Nephron (organoid): ENCODE results near the gene TNS1.

Experiments
- H3K27ac Mint-ChIP-seq, 3 experiments: 2 replicates each; pipeline ENCODE4 v1.8.0; 2020; ENCODE audit warnings: mixed read lengths in 3 of 3, mild to moderate bottlenecking in 2 of 3, moderate library complexity in 1 of 3
- H3K27me3 Mint-ChIP-seq: 2 replicates; pipeline ENCODE4 v1.8.0; 2021; ENCODE audit warnings: low read depth, mild to moderate bottlenecking, moderate library complexity, mixed read lengths
- H3K36me3 Mint-ChIP-seq: 2 replicates; pipeline ENCODE4 v1.8.0; 2020; ENCODE audit warnings: low read depth, mixed read lengths
- H3K4me1 Mint-ChIP-seq: 2 replicates; pipeline ENCODE4 v1.8.0; 2020; ENCODE audit warnings: mixed read lengths
- H3K4me3 Mint-ChIP-seq, 3 experiments: 2 replicates each; pipeline ENCODE4 v1.8.0; 2020; ENCODE audit warnings: mild to moderate bottlenecking in 3 of 3, mixed read lengths in 3 of 3, moderate library complexity in 2 of 3
- H3K9me3 Mint-ChIP-seq: 2 replicates; pipeline ENCODE4 v1.8.0; 2020; ENCODE audit warnings: mixed read lengths
- TF ChIP-seq, protein P1 (sequence below), 3 experiments: fragments of 200-600 bp; sonication (generic); IDR thresholded peaks; one replicate each; pipeline ENCODE4 v1.5.0; 2021; ENCODE audit warnings: antibody characterized with exemption in 3 of 3; ENCODE audit not compliant: unreplicated experiment in 3 of 3

The TNS1 gene

GRCh38 chr2:217958206-217958883, 44.5 kb downstream of the TNS1 start:
- no peak overlapping the region for H3K4me3 Mint-ChIP-seq
- H3K27me3 Mint-ChIP-seq, result peaks cover 8% of the 10 kb centered on the region
- peaks cover 4% of the 10 kb centered on the region for H3K36me3 Mint-ChIP-seq
- TF ChIP-seq, protein P1, sequence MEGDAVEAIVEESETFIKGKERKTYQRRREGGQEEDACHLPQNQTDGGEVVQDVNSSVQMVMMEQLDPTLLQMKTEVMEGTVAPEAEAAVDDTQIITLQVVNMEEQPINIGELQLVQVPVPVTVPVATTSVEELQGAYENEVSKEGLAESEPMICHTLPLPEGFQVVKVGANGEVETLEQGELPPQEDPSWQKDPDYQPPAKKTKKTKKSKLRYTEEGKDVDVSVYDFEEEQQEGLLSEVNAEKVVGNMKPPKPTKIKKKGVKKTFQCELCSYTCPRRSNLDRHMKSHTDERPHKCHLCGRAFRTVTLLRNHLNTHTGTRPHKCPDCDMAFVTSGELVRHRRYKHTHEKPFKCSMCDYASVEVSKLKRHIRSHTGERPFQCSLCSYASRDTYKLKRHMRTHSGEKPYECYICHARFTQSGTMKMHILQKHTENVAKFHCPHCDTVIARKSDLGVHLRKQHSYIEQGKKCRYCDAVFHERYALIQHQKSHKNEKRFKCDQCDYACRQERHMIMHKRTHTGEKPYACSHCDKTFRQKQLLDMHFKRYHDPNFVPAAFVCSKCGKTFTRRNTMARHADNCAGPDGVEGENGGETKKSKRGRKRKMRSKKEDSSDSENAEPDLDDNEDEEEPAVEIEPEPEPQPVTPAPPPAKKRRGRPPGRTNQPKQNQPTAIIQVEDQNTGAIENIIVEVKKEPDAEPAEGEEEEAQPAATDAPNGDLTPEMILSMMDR (IDR thresholded peaks at IDR 0.05; ENCODE audit: unreplicated experiment in 3 of 3), result no peak
- H3K4me1 Mint-ChIP-seq, result peaks cover 63% of the 10 kb centered on the region
- H3K9me3 Mint-ChIP-seq, result no peaks in the 10 kb centered on the region
- peak overlapping the region in 1 of 3 experiments; percentile 34 for H3K27ac Mint-ChIP-seq

GRCh38 chr2:217956586-217957457, 46.0 kb downstream of the TNS1 start:
- TF ChIP-seq, protein P1 (IDR thresholded peaks at IDR 0.05; ENCODE audit: unreplicated experiment in 3 of 3), result no peak
- Mint-ChIP-seq H3K9me3 (no peaks in the 10 kb centered on the region), H3K36me3 (peaks cover 3% of the 10 kb centered on the region), H3K4me3 (peak overlapping the region in 1 of 3 experiments; percentile 26), H3K27me3 (peaks cover 8% of the 10 kb centered on the region), H3K4me1 (peaks cover 70% of the 10 kb centered on the region), H3K27ac (peak overlapping the region; percentile 42 to 60 (median 44))

DNA sequence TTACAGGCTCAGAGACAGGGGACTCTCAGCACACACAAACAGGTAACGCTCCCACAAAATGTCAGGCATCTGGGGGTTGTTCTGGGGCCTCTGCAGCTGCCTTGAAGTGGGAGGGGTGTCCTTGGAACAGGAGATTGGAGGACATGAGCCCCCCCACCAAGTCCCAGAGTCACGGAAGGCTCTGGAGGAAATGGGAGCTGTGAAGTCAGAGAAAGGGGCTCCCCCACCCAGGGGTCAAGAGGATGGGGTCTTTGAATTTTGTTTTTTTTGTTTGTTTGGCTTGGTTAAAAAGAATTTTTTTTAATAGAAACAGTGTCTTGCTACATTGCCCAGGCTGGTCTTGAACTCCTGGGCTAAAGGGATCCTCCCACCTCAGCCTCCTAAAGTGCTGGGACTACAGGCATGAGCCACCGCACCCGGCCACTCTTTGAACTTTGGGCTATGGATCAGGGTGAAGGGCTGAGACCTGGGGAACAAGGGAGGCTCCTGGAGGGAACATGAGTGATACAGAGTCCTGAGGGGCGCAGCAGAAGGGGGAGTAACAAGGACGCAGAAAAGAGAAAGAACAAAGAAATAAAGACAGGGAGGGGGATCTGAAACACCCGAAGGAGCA, 46.8 kb downstream of the TNS1 start:
- H3K27ac Mint-ChIP-seq, result peak overlapping the region; percentile 38 to 82 (median 44)
- H3K4me3 Mint-ChIP-seq, result no peak overlapping the region
- peaks cover 76% of the 10 kb centered on the region for H3K4me1 Mint-ChIP-seq
- TF ChIP-seq, protein P1 (IDR thresholded peaks at IDR 0.05; ENCODE audit: unreplicated experiment in 3 of 3), result no peak
- H3K36me3 Mint-ChIP-seq, result no peaks in the 10 kb centered on the region
- H3K9me3 Mint-ChIP-seq, result no peaks in the 10 kb centered on the region
- H3K27me3 Mint-ChIP-seq, result peaks cover 8% of the 10 kb centered on the region

DNA sequence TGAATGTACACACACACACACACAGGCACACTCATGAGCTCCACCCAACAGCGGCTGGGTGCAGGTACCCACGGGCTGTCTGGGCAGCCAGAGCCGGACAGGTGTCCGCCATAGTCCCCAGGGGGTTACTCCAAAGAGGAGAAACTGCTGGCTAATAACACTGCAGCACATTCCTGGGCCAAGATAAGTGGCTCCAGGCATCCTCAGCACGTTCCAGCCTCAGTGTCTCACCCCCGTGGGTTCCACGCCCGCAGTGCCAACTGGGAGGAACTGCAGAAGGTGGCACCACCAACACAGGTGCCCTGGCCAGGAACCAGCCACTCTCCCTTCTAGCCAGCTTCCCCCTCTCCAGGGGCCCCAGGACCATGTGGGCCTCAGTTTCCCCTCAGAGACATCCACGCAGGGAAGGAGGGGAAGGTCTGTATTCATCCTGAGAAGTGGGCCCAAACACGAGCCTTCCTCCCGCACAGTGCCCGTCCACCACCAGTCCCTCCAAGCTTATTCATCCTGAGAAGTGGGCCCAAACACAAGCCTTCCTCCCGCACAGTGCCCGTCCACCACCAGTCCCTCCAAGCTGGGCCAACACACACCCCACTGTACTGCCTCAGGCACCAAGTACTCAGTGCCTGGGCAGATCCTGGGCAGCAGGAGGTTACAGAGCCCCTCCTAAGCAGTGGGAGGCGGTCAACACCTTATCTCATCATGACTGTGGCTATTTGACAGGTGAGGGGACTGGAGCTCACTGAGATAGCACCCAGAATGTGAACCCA, 47.6 kb downstream of the TNS1 start:
- peaks cover 8% of the 10 kb centered on the region for H3K27me3 Mint-ChIP-seq
- no peaks in the 10 kb centered on the region for H3K36me3 Mint-ChIP-seq
- H3K9me3 Mint-ChIP-seq, result no peaks in the 10 kb centered on the region
- H3K27ac Mint-ChIP-seq, result peak overlapping the region; percentile 38 to 94 (median 82)
- peaks cover 72% of the 10 kb centered on the region for H3K4me1 Mint-ChIP-seq
- TF ChIP-seq, protein P1 (IDR thresholded peaks at IDR 0.05; ENCODE audit: unreplicated experiment in 3 of 3), result no peak
- no peak overlapping the region for H3K4me3 Mint-ChIP-seq

- Mint-ChIP-seq H3K4me3 (no peak overlapping the region), H3K27ac (peak overlapping the region; percentile 34 to 94 (median 37)), H3K4me1 (peaks cover 72% of the 10 kb centered on the region), H3K36me3 (no peaks in the 10 kb centered on the region), H3K27me3 (peaks cover 8% of the 10 kb centered on the region), H3K9me3 (no peaks in the 10 kb centered on the region)
- TF ChIP-seq, protein P1 (IDR thresholded peaks at IDR 0.05; ENCODE audit: unreplicated experiment in 3 of 3), result no peak
Observed at GRCh38 chr2:217954469-217954868, 48.3 kb downstream of the TNS1 start.
